ENCODE data around the gene C8A. TPM values are rescaled to one million over a fixed set of nuclear protein-coding genes. Genes with fewer than 3 reads are reported as not detected.

The C8A gene
- total and polyA plus RNA-seq, 2 donors (not counting 1 experiment from before 2014, with no cell fraction given) = not detected

DNA sequence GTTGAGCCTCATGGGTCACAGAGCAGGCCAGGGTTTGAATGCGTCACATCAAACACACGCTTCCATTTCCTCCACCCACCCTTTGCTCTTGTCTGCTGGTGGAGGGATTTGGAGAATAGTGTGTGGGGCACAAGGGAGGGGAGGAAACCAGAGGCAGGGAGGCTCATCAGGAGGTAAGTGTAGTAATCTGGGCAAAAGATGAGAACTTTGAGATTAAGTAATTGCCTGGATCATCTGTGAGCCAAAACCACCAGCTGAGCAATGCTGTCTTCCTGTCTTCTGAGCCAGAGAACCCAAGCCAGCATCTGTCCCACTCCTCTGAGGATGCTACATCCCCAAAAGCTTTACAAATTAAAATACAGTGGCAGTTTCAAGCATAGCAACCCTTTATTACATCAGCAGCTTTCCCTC lies 66.0 kb downstream of the C8A start:
- no peak overlapping the region for H2AFZ ChIP-seq (ENCODE audit: low read length)
- H3K9ac ChIP-seq (ENCODE audit: insufficient read depth, low read length) = no peak overlapping the region
- no peaks in the 10 kb centered on the region for H3K9me3 ChIP-seq (ENCODE audit: control insufficient read depth, insufficient read depth, low read depth, low read length)
- no peak overlapping the region for H3K27ac ChIP-seq (ENCODE audit: insufficient read depth, low read length)
- no peak overlapping the region for H3K4me2 ChIP-seq (ENCODE audit: extremely low read depth, insufficient read depth, low read length)
- TF ChIP-seq EZH2 (IDR thresholded peaks at IDR 0.05; ENCODE audit: low read length, missing control alignments) = no peak
- TF ChIP-seq, protein P1, sequence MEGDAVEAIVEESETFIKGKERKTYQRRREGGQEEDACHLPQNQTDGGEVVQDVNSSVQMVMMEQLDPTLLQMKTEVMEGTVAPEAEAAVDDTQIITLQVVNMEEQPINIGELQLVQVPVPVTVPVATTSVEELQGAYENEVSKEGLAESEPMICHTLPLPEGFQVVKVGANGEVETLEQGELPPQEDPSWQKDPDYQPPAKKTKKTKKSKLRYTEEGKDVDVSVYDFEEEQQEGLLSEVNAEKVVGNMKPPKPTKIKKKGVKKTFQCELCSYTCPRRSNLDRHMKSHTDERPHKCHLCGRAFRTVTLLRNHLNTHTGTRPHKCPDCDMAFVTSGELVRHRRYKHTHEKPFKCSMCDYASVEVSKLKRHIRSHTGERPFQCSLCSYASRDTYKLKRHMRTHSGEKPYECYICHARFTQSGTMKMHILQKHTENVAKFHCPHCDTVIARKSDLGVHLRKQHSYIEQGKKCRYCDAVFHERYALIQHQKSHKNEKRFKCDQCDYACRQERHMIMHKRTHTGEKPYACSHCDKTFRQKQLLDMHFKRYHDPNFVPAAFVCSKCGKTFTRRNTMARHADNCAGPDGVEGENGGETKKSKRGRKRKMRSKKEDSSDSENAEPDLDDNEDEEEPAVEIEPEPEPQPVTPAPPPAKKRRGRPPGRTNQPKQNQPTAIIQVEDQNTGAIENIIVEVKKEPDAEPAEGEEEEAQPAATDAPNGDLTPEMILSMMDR (conservative IDR thresholded peaks at IDR 0.05 in 1 of 2, IDR thresholded peaks at IDR 0.05 in 1 of 2; ENCODE audit: low read depth in 1 of 2, low read length in 2 of 2) = no peak
- H3K4me1 ChIP-seq (ENCODE audit: control insufficient read depth, extremely low read depth, insufficient read depth, low read length) = no peaks in the 10 kb centered on the region
- H3K36me3 ChIP-seq (ENCODE audit: control insufficient read depth, insufficient read depth, low read length) = no peaks in the 10 kb centered on the region
- no peak for DNase-seq (ENCODE audit: low read depth in 2 of 2)
- H3K4me3 ChIP-seq (replicated peaks in 1 of 4; ENCODE audit: control extremely low read depth in 1 of 4, insufficient read depth in 1 of 4, low read depth in 3 of 4, low read length in 4 of 4) = no peak overlapping the region
- H3K27me3 ChIP-seq (ENCODE audit: control insufficient read depth, insufficient read depth, low read length) = no peaks in the 10 kb centered on the region
- no peaks in the 10 kb centered on the region for H3K79me2 ChIP-seq (ENCODE audit: control insufficient read depth, insufficient read depth, low read length)
- H4K20me1 ChIP-seq (ENCODE audit: control insufficient read depth, extremely low read depth, insufficient read depth, low read length) = no peaks in the 10 kb centered on the region

DNA sequence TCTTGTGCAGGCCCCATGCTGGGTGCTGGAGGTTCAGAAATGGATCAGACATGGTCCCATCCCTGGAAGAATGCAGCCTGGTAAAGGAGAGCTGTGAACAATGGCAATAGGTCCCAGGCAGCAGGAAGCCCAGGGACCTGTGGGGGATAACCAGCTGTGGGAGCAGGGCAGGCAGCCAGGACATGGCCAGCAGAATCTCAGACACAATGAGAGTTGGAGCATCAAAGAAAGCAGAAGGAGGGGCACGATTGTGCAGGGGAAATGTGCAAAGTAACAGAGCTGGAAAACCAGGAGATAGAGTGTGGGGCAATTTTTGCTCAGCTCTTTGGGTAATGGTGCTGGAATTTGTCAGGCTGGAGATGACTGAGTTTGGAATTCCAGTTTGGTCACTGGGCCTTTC lies 66.9 kb downstream of the C8A start:
- H3K4me1 ChIP-seq (ENCODE audit: control insufficient read depth, extremely low read depth, insufficient read depth, low read length) = no peaks in the 10 kb centered on the region
- no peak overlapping the region for H2AFZ ChIP-seq (ENCODE audit: low read length)
- no peak overlapping the region for H3K4me3 ChIP-seq (replicated peaks in 1 of 4; ENCODE audit: control extremely low read depth in 1 of 4, insufficient read depth in 1 of 4, low read depth in 3 of 4, low read length in 4 of 4)
- no peaks in the 10 kb centered on the region for H3K27me3 ChIP-seq (ENCODE audit: control insufficient read depth, insufficient read depth, low read length)
- no peak overlapping the region for H3K27ac ChIP-seq (ENCODE audit: insufficient read depth, low read length)
- no peak for TF ChIP-seq EZH2 (IDR thresholded peaks at IDR 0.05; ENCODE audit: low read length, missing control alignments)
- TF ChIP-seq, protein P1 (conservative IDR thresholded peaks at IDR 0.05 in 1 of 2, IDR thresholded peaks at IDR 0.05 in 1 of 2; ENCODE audit: low read depth in 1 of 2, low read length in 2 of 2) = no peak
- H3K4me2 ChIP-seq (ENCODE audit: extremely low read depth, insufficient read depth, low read length) = no peak overlapping the region
- no peak overlapping the region for H3K9ac ChIP-seq (ENCODE audit: insufficient read depth, low read length)
- no peaks in the 10 kb centered on the region for H4K20me1 ChIP-seq (ENCODE audit: control insufficient read depth, extremely low read depth, insufficient read depth, low read length)
- no peaks in the 10 kb centered on the region for H3K9me3 ChIP-seq (ENCODE audit: control insufficient read depth, insufficient read depth, low read depth, low read length)
- no peaks in the 10 kb centered on the region for H3K79me2 ChIP-seq (ENCODE audit: control insufficient read depth, insufficient read depth, low read length)
- no peak for DNase-seq (ENCODE audit: low read depth in 2 of 2)
- H3K36me3 ChIP-seq (ENCODE audit: control insufficient read depth, insufficient read depth, low read length) = no peaks in the 10 kb centered on the region

DNA sequence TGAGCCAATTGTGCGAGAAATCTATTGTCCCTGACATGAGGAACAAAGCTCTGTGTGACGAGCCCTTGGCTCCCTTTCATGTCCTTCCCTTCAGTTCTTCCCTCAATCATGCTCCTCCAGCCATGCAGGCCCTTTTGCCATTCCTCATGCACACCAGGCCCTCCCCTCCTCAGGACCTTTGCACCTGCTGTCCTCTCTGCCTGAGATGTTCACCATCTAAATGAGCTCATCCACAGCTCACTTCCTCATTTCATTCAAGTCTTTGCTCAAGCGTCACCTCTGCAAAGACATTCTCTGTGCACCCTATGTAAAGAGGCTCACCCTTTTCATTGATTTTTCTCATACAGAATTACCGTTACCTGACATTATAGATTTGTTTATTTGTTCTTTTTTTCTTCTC lies 67.5 kb downstream of the C8A start:
- DNase-seq (ENCODE audit: low read depth in 2 of 2) = no peak
- Histone ChIP-seq H3K79me2 (ENCODE audit: control insufficient read depth, insufficient read depth, low read length) (no peaks in the 10 kb centered on the region), H3K9ac (ENCODE audit: insufficient read depth, low read length) (no peak overlapping the region), H2AFZ (ENCODE audit: low read length) (no peak overlapping the region), H3K9me3 (ENCODE audit: control insufficient read depth, insufficient read depth, low read depth, low read length) (no peaks in the 10 kb centered on the region), H3K4me1 (ENCODE audit: control insufficient read depth, extremely low read depth, insufficient read depth, low read length) (no peaks in the 10 kb centered on the region), H4K20me1 (ENCODE audit: control insufficient read depth, extremely low read depth, insufficient read depth, low read length) (no peaks in the 10 kb centered on the region), H3K4me2 (ENCODE audit: extremely low read depth, insufficient read depth, low read length) (no peak overlapping the region), H3K27me3 (ENCODE audit: control insufficient read depth, insufficient read depth, low read length) (no peaks in the 10 kb centered on the region), H3K27ac (ENCODE audit: insufficient read depth, low read length) (no peak overlapping the region), H3K4me3 (replicated peaks in 1 of 4; ENCODE audit: control extremely low read depth in 1 of 4, insufficient read depth in 1 of 4, low read depth in 3 of 4, low read length in 4 of 4) (no peak overlapping the region), H3K36me3 (ENCODE audit: control insufficient read depth, insufficient read depth, low read length) (no peaks in the 10 kb centered on the region)
- TF ChIP-seq, protein P1 (conservative IDR thresholded peaks at IDR 0.05 in 1 of 2, IDR thresholded peaks at IDR 0.05 in 1 of 2; ENCODE audit: low read depth in 1 of 2, low read length in 2 of 2) = no peak
- no peak for TF ChIP-seq EZH2 (IDR thresholded peaks at IDR 0.05; ENCODE audit: low read length, missing control alignments)

All from fibroblast of lung (primary cell).